ENCODE data around the gene DOCK8. TPM values are rescaled to one million over a fixed set of nuclear protein-coding genes. Genes with fewer than 3 reads are reported as not detected.
"Not testable (repeated sequence)": the region's sequence is repeated elsewhere in the genome, so short reads cannot be mapped to it uniquely, and the experiment has no call there.

The DOCK8 gene
- polyA plus RNA-seq (ENCODE audit: insufficient read depth in 1 of 5, insufficient read length in 5 of 5, low replicate concordance in 1 of 5), result 1 to 10 TPM; 6.2 to 8.4 (median 7.0) TPM
- long read RNA-seq, donor 1, result 0 reads
- long read RNA-seq, donor 2, result 0 reads
- long read RNA-seq, donor 3, result 0 reads
- long read RNA-seq, donor 4, result 0 reads
- long read RNA-seq, donor 5, result 0 reads
- long read RNA-seq, donor 6, result 0 reads
- long read RNA-seq, donor 7, result 0 reads
- long read RNA-seq, donor 8, result 0 reads

- DNase-seq, result peak; percentile 35 to 46
Observed at GRCh38 chr9:214648-215493, at the start of gene DOCK8. DOCK8 (plus strand) TSS chr9:214865; CDS start chr9:214977, 112 bp downstream.

GRCh38 chr9:169757-170156 lies 44.9 kb upstream of the DOCK8 start:
- not testable (repeated sequence) for DNase-seq

- peak in 1 of 2 donors; percentile 12 for DNase-seq
Observed at GRCh38 chr9:178140-178825, 36.4 kb upstream of the DOCK8 start.

GRCh38 chr9:178970-179383 lies 35.7 kb upstream of the DOCK8 start, which contains the start of gene ZNG1A:
ZNG1A (minus strand) TSS chr9:179056; CDS start chr9:178969, 87 bp downstream.
- DNase-seq, result peak in 1 of 2 donors; percentile 73

- DNase-seq, result not testable (repeated sequence)
Observed at GRCh38 chr9:199601-200000, 15.1 kb upstream of the DOCK8 start.

GRCh38 chr9:206481-206880 lies 8.2 kb upstream of the DOCK8 start:
- DNase-seq, result no peak

- no peak for DNase-seq
Observed at GRCh38 chr9:209143-209758, 5.4 kb upstream of the DOCK8 start.

- DNase-seq, result no peak
Observed at GRCh38 chr9:211036-211435, 3.6 kb upstream of the DOCK8 start.

GRCh38 chr9:211557-211956 lies 3.1 kb upstream of the DOCK8 start:
- no peak for DNase-seq

- no peak for DNase-seq
Observed at GRCh38 chr9:212297-212696, 2.4 kb upstream of the DOCK8 start.

GRCh38 chr9:213901-214300 lies 764 bp upstream of the DOCK8 start:
- not testable (repeated sequence) for DNase-seq

- no peak for DNase-seq
Observed at GRCh38 chr9:214351-214647, 366 bp upstream of the DOCK8 start.

- no peak for DNase-seq
Observed at GRCh38 chr9:215631-216155, 1.0 kb downstream of the DOCK8 start.

GRCh38 chr9:216866-217265 lies 2.2 kb downstream of the DOCK8 start:
- DNase-seq, result no peak

GRCh38 chr9:217950-218349 lies 3.3 kb downstream of the DOCK8 start:
- DNase-seq, result no peak

- not testable (repeated sequence) for DNase-seq
Observed at GRCh38 chr9:219036-219435, 4.4 kb downstream of the DOCK8 start.

GRCh38 chr9:219670-220365 lies 5.2 kb downstream of the DOCK8 start:
- no peak for DNase-seq

GRCh38 chr9:221989-222776 lies 7.5 kb downstream of the DOCK8 start:
- no peak for DNase-seq

- no peak for DNase-seq
Observed at GRCh38 chr9:223152-223551, 8.5 kb downstream of the DOCK8 start.

GRCh38 chr9:224026-224425 lies 9.4 kb downstream of the DOCK8 start:
- DNase-seq, result no peak
